IMR-90 (cell line): ENCODE measurements around the gene PSMB2. TPM values are rescaled to one million over a fixed set of nuclear protein-coding genes. Genes with fewer than 3 reads are reported as not detected.
A peak's percentile ranks its signal among the peaks of the same experiment; 100 is the strongest.

Experiments used
- ATAC-seq: fragments of 200-7000 bp; cut with Tn5 transposase; 2 replicates; pipeline ENCODE4 v1.9.1; 2020; ENCODE audit warnings: low read depth, mild to moderate bottlenecking, moderate library complexity
- BruUV-seq: library from RNA; stranded (reverse); fragments of 400-500 nt; replicated peaks from 2 replicates; lab custom pipeline; 2021; lab: Mats Ljungman, UMichigan
- CTCF ChIA-PET: fragments of 300-600 bp; formaldehyde crosslinking; extraction: SDS; loops from one replicate; lab custom pipeline; 2021; ENCODE audit warnings: antibody characterized with exemption; lab: Yijun Ruan, JAX
- POLR2A ChIA-PET: fragments of 300-600 bp; sonication (Branson Sonifier 250); formaldehyde crosslinking; loops from one replicate; lab custom pipeline; 2022; ENCODE audit warnings: antibody characterized with exemption; ENCODE audit not compliant: unreplicated experiment; lab: Charles Lee
- DNase-seq: peaks from one replicate; pipeline ENCODE4 v3.0.0; 2013
- H2AFZ ChIP-seq: replicated peaks from 2 replicates; pipeline ENCODE3; 2013; ENCODE audit warnings: low read length, mild to moderate bottlenecking; ENCODE audit not compliant: poor library complexity
- H2AK5ac ChIP-seq: 2 replicates; pipeline ENCODE4 v1.6.1; 2013; ENCODE audit warnings: low read depth, low read length, inconsistent platforms
- H2AK9ac ChIP-seq: replicated peaks from 2 replicates; pipeline ENCODE3; 2013; ENCODE audit warnings: mild to moderate bottlenecking, low read depth, low read length, moderate library complexity; ENCODE audit not compliant: poor library complexity
- H2BK120ac ChIP-seq: 2 replicates; pipeline ENCODE4 v1.6.1; 2013; ENCODE audit warnings: low read depth, low read length, inconsistent platforms
- H2BK15ac ChIP-seq: 3 replicates; pipeline ENCODE4 v1.6.1; 2013; ENCODE audit warnings: low read depth, low read length, inconsistent platforms
- H2BK20ac ChIP-seq: 2 replicates; pipeline ENCODE4 v1.6.1; 2013; ENCODE audit warnings: low read depth, mild to moderate bottlenecking, inconsistent platforms, low read length, moderate library complexity
- H2BK5ac ChIP-seq: 2 replicates; pipeline ENCODE4 v1.6.1; 2013; ENCODE audit warnings: mild to moderate bottlenecking, low read depth, low read length, inconsistent platforms; ENCODE audit not compliant: poor library complexity, severe bottlenecking
- H3K14ac ChIP-seq: replicated peaks from 2 replicates; pipeline ENCODE4 v1.6.1; 2013; ENCODE audit warnings: low read depth, low read length, inconsistent platforms
- H3K18ac ChIP-seq: 2 replicates; pipeline ENCODE4 v1.6.1; 2013; ENCODE audit warnings: low read depth, low read length, control low read depth
- H3K23ac ChIP-seq: 2 replicates; pipeline ENCODE4 v1.6.1; 2013; ENCODE audit warnings: low read depth, low read length, inconsistent platforms
- H3K27ac ChIP-seq: 2 replicates; pipeline ENCODE4 v1.5.1; 2013; ENCODE audit warnings: mild to moderate bottlenecking, control low read depth, low read length; ENCODE audit not compliant: insufficient read depth
- H3K27me3 ChIP-seq: 2 replicates; pipeline ENCODE4 v1.6.1; 2013; ENCODE audit warnings: low read length; ENCODE audit not compliant: control insufficient read depth, insufficient read depth
- H3K36me3 ChIP-seq: 2 replicates; pipeline ENCODE4 v1.6.1; 2013; ENCODE audit warnings: low read length, mixed read lengths; ENCODE audit not compliant: control insufficient read depth, insufficient read depth
- H3K4ac ChIP-seq: 2 replicates; pipeline ENCODE4 v1.6.1; 2013; ENCODE audit warnings: low read depth, low read length, inconsistent platforms
- H3K4me1 ChIP-seq: 2 replicates; pipeline ENCODE4 v1.6.1; 2013; ENCODE audit warnings: low read length, mixed read lengths; ENCODE audit not compliant: control insufficient read depth, insufficient read depth
- H3K4me2 ChIP-seq: 2 replicates; pipeline ENCODE4 v1.6.1; 2013; ENCODE audit warnings: low read depth, mild to moderate bottlenecking, control low read depth, low read length, moderate library complexity
- H3K4me3 ChIP-seq: 2 replicates; pipeline ENCODE4 v1.5.1; 2013; ENCODE audit warnings: low read depth, mild to moderate bottlenecking, control low read depth, low read length, moderate library complexity; ENCODE audit not compliant: insufficient read depth
- H3K56ac ChIP-seq: 2 replicates; pipeline ENCODE4 v1.6.1; 2013; ENCODE audit warnings: low read length, inconsistent platforms; ENCODE audit not compliant: insufficient read depth; ENCODE audit errors: extremely low read depth
- H3K79me1 ChIP-seq, 2 experiments: 2 replicates each; pipeline ENCODE4 v1.6.1; 2013; ENCODE audit warnings: low read length in 2 of 2, inconsistent platforms in 1 of 2, low read depth in 1 of 2
- H3K9ac ChIP-seq: 2 replicates; pipeline ENCODE4 v1.6.1; 2013; ENCODE audit warnings: low read depth, low read length, control low read depth
- H3K9me1 ChIP-seq: 2 replicates; pipeline ENCODE4 v1.6.1; 2013; ENCODE audit warnings: low read length, inconsistent platforms; ENCODE audit not compliant: insufficient read depth
- H3K9me3 ChIP-seq: 2 replicates; pipeline ENCODE4 v1.6.1; 2013; ENCODE audit warnings: low read length; ENCODE audit not compliant: control insufficient read depth, insufficient read depth
- H4K20me1 ChIP-seq: 2 replicates; pipeline ENCODE4 v1.6.1; 2013; ENCODE audit warnings: low read length, inconsistent platforms; ENCODE audit not compliant: insufficient read depth
- H4K5ac ChIP-seq: 2 replicates; pipeline ENCODE4 v1.6.1; 2013; ENCODE audit warnings: mild to moderate bottlenecking, low read depth, low read length, control low read depth
- H4K8ac ChIP-seq, 2 experiments: 2 replicates each; pipeline ENCODE4 v1.6.1; 2013; ENCODE audit warnings: low read depth in 2 of 2, low read length in 2 of 2, control low read depth in 1 of 2, inconsistent platforms in 1 of 2
- H4K91ac ChIP-seq: 2 replicates; pipeline ENCODE4 v1.6.1; 2013; ENCODE audit warnings: low read depth, low read length, inconsistent platforms; ENCODE audit not compliant: insufficient read depth
- BHLHE40 ChIP-seq: fragments of 150-350 bp; IDR thresholded peaks from 2 replicates; pipeline ENCODE4 v1.6.1; 2016; ENCODE audit warnings: mild to moderate bottlenecking, low read depth, low read length
- CEBPB ChIP-seq: IDR thresholded peaks from 2 replicates; pipeline ENCODE4 v1.6.1; 2012; ENCODE audit warnings: low read depth, low read length, improper control_type of control experiment
- CTCF ChIP-seq: conservative IDR thresholded peaks from 2 replicates; pipeline ENCODE4 v1.5.1; 2012; ENCODE audit warnings: mild to moderate bottlenecking, low read depth, low read length, improper control_type of control experiment
- ELK1 ChIP-seq: fragments of 150-350 bp; IDR thresholded peaks from 2 replicates; pipeline ENCODE4 v1.6.1; 2016; ENCODE audit warnings: low read depth, mild to moderate bottlenecking, low read length, moderate library complexity, borderline replicate concordance
- FOS ChIP-seq: fragments of 150-350 bp; IDR thresholded peaks from 2 replicates; pipeline ENCODE4 v1.6.1; 2016; ENCODE audit warnings: low read depth, low read length
- MAZ ChIP-seq: IDR thresholded peaks from 2 replicates; pipeline ENCODE4 v1.6.1; 2012; ENCODE audit warnings: low read depth, mild to moderate bottlenecking, low read length, improper control_type of control experiment, moderate library complexity, borderline replicate concordance
- MXI1 ChIP-seq: IDR thresholded peaks from 2 replicates; pipeline ENCODE4 v1.6.1; 2012; ENCODE audit warnings: low read depth, mild to moderate bottlenecking, low read length, moderate library complexity, borderline replicate concordance
- NFE2L2 ChIP-seq: fragments of 150-350 bp; IDR thresholded peaks from 2 replicates; pipeline ENCODE4 v1.6.1; 2016; ENCODE audit warnings: low read depth, mild to moderate bottlenecking, low read length
- POLR2A ChIP-seq: IDR thresholded peaks from 2 replicates; pipeline ENCODE4 v1.6.1; 2012; ENCODE audit warnings: mild to moderate bottlenecking, low read depth, low read length
- RAD21 ChIP-seq: IDR thresholded peaks from 2 replicates; pipeline ENCODE4 v1.6.1; 2012; ENCODE audit warnings: low read length, improper control_type of control experiment
- RCOR1 ChIP-seq: IDR thresholded peaks from 2 replicates; pipeline ENCODE4 v1.6.1; 2012; ENCODE audit warnings: mild to moderate bottlenecking, low read length, improper control_type of control experiment; ENCODE audit not compliant: insufficient replicate concordance
- RFX5 ChIP-seq: IDR thresholded peaks from 2 replicates; pipeline ENCODE4 v1.8.0; 2012; ENCODE audit warnings: low read depth, mild to moderate bottlenecking, low read length, moderate library complexity
- SMC3 ChIP-seq: fragments of 150-350 bp; IDR thresholded peaks from 2 replicates; pipeline ENCODE4 v1.6.1; 2016; ENCODE audit warnings: low read depth, mild to moderate bottlenecking, antibody characterized with exemption, low read length, moderate library complexity
- USF2 ChIP-seq: fragments of 150-350 bp; IDR thresholded peaks from 2 replicates; pipeline ENCODE4 v1.6.1; 2017; ENCODE audit warnings: mild to moderate bottlenecking, antibody characterized with exemption, low read length, low read depth
- WGBS, 2 experiments: methylation state at CpG; one replicate each; pipeline versions ENCODE4 v1.1.5 to v1.1.7; 2013; ENCODE audit warnings: missing lambda C conversion rate in 2 of 2; ENCODE audit not compliant: insufficient read length in 1 of 2; ENCODE audit errors: extremely low coverage in 2 of 2; 5-methylcytosine and 5-hydroxymethylcytosine counted together
- dilution Hi-C: fragments of 300-500 bp; cut with HindIII; formaldehyde crosslinking; loops from one replicate; pipeline ENCODE4 v1.14.3; 2018; ENCODE audit warnings: low sequenced_read_pairs; ENCODE audit not compliant: unreplicated experiment
- in situ Hi-C: fragments of 300-500 bp; cut with MboI; formaldehyde crosslinking; loops from 3 replicates; pipeline ENCODE4 v1.14.3; 2019; ENCODE audit warnings: low sequenced_read_pairs, inconsistent platforms, mixed read lengths
- intact Hi-C: fragments of 100-400 bp; cut with micrococcal nuclease; formaldehyde crosslinking; loops from 2 replicates; pipeline ENCODE4 v1.10.0; 2022
- polyA plus RNA-seq, 3 experiments: library from polyadenylated mRNA; depleted of rRNA; stranded (reverse); fragments of >200 nt; gene quantifications; 2 replicates each; pipeline ENCODE4 v1.2.3, GENCODE V29; 2012; ENCODE audit warnings: low replicate concordance in 1 of 3
- total RNA-seq: library from RNA; depleted of rRNA; stranded (reverse); fragments of >200 nt; gene quantifications from 2 replicates; pipeline ENCODE4 v1.2.3, GENCODE V29; 2012

Gene PSMB2
- total and polyA plus RNA-seq, 2 of the 4 experiments (the other 2 are of a cell fraction) = 23.8 to 86.2 TPM

GRCh38 chr1:35590476-35591040 lies 50.8 kb downstream of the PSMB2 start:
- Histone ChIP-seq H3K14ac (no peak overlapping the region), H3K4me3 (no peak overlapping the region), H3K9ac (no peak overlapping the region), H3K36me3 (peaks cover under 1% of the 10 kb centered on the region), H3K27ac (no peak overlapping the region), H2AK5ac (no peak overlapping the region), H3K4ac (no peak overlapping the region), H3K4me2 (no peak overlapping the region), H2AK9ac (no peak overlapping the region), H2BK120ac (no peak overlapping the region), H3K18ac (no peak overlapping the region), H2BK15ac (no peak overlapping the region), H3K79me1 (no peaks in the 10 kb centered on the region), H2BK20ac (no peak overlapping the region), H4K8ac (no peak overlapping the region), H3K23ac (no peak overlapping the region), H4K5ac (no peak overlapping the region), H3K27me3 (no peaks in the 10 kb centered on the region), H3K9me1 (peaks cover 19% of the 10 kb centered on the region), H4K91ac (no peak overlapping the region), H3K9me3 (no peaks in the 10 kb centered on the region), H2BK5ac (no peak overlapping the region), H3K4me1 (no peaks in the 10 kb centered on the region), H4K20me1 (no peaks in the 10 kb centered on the region), H2AFZ (peak overlapping the region; percentile 56), H3K56ac (no peak overlapping the region)
- no peak for TF ChIP-seq RAD21
- no peak for TF ChIP-seq BHLHE40
- TF ChIP-seq RCOR1 = no peak
- TF ChIP-seq SMC3 = no peak
- TF ChIP-seq MAZ = no peak
- TF ChIP-seq FOS = no peak
- no peak for TF ChIP-seq CTCF
- TF ChIP-seq ELK1 = no peak
- TF ChIP-seq RFX5 = no peak
- TF ChIP-seq POLR2A = no peak
- no peak for TF ChIP-seq CEBPB
- TF ChIP-seq MXI1 = no peak
- TF ChIP-seq USF2 = no peak
- no peak for TF ChIP-seq NFE2L2
- no peak for ATAC-seq
- POLR2A ChIA-PET = no interaction called here
- no peak for DNase-seq
- in situ Hi-C loops = no loop called here
- no TSS peak for BruUV-seq
- CTCF ChIA-PET = no interaction called here
- intact Hi-C loops = no loop called here
- dilution Hi-C loops = no loop called here
- WGBS, 2 experiments = 84% methylated on average over 24 of the region's 25 CpGs; no CpG with 5 or more reads in 1 of the 2 experiments
